Fibroblast of upper back skin (primary cell): ENCODE data around the gene NEXMIF.
"Not testable (repeated sequence)": the region's sequence is repeated elsewhere in the genome, so short reads cannot be mapped to it uniquely, and the experiment has no call there.

ENCODE experiments used
- DNase-seq: peaks from one replicate; pipeline ENCODE4 v3.0.0-alpha.2; 2013

Gene NEXMIF

GRCh38 chrX:74788545-74789086, 136.6 kb downstream of the NEXMIF start:
- DNase-seq = no peak

DNA sequence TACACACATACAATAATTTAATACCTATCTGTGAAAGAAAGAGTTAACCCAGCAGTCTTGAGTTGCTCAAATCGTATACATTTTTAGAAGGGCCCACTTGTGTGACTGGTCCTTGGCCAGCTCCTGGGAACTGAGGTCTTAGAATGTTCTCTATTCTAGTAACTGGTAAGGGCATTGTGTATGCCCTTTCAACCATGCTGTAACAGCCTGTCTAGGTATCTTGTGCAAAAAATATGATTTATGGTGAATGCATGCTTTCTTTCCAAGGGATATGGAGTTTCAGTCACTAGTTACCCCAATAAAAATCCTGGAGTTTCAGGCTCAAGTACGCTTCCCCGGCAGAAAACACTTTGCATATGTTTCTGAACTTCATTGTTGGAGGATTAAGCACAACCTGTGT, 140.6 kb downstream of the NEXMIF start:
- no peak for DNase-seq

GRCh38 chrX:74781507-74782034, 143.7 kb downstream of the NEXMIF start:
- no peak for DNase-seq

GRCh38 chrX:74779175-74779574, 146.1 kb downstream of the NEXMIF start:
- no peak for DNase-seq

- no peak for DNase-seq
Measured at GRCh38 chrX:74774988-74775387, 150.3 kb downstream of the NEXMIF start.

GRCh38 chrX:74736450-74736849, 188.8 kb downstream of the NEXMIF start:
- DNase-seq = no peak

DNA sequence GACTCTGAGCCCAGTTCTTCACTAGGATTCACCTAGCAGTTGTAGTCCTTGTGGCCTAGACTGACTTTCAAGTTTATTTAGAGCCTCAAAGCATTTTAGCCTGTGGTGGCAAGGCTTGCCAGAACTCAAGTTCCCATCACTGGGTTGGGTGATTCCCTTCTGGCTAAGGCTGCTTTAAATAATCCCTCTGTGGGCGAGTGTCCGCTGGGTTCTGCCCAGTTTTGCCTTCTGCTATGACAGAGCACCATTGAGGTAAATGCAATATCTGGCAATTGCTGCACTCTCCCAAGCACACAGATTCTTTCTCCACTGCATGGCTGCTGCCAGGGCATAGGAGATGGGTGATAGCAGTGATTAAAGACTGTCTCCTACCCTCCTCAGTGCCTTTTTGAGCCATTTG, 220.0 kb downstream of the NEXMIF start:
- no peak for DNase-seq

DNA sequence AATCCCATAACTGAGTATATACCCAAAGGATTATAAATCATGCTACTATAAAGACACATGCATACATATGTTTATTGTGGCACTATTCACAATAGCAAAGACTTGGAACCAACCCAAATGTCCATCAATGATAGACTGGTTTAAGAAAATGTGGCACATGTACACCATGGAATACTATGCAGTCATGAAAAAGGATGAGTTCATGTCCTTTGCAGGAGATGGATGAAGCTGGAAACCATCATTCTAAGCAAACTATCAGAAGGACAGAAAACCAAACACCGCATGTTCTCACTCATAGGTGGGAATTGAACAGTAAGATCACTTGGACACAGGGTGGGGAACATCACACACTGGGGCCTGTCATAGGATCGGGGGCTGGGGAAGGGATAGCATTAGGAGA, 223.9 kb downstream of the NEXMIF start:
- not testable (repeated sequence) for DNase-seq

- no peak for DNase-seq
Measured at GRCh38 chrX:74684466-74684865, 240.8 kb downstream of the NEXMIF start.
